KOPT-K1 (cell line): Measurements from ENCODE around the gene MYO3B.

Experiments used
- H3K27ac ChIP-seq: fragments of 200-600 bp; sonication (generic); 2 replicates; pipeline ENCODE4 v1.5.1; 2016; ENCODE audit warnings: antibody characterized with exemption, mild to moderate bottlenecking, low read depth, low read length; ENCODE audit not compliant: poor library complexity, severe bottlenecking
- H3K36me3 ChIP-seq: fragments of 200-600 bp; sonication (generic); 2 replicates; pipeline ENCODE4 v1.5.1; 2017; ENCODE audit warnings: antibody characterized with exemption, mild to moderate bottlenecking, low read length, moderate library complexity; ENCODE audit not compliant: insufficient read depth
- H3K9me3 ChIP-seq: fragments of 200-600 bp; sonication (generic); 2 replicates; pipeline ENCODE4 v1.5.1; 2017; ENCODE audit warnings: antibody characterized with exemption, low read length, mild to moderate bottlenecking; ENCODE audit not compliant: insufficient read depth, poor library complexity, severe bottlenecking

Gene MYO3B

DNA sequence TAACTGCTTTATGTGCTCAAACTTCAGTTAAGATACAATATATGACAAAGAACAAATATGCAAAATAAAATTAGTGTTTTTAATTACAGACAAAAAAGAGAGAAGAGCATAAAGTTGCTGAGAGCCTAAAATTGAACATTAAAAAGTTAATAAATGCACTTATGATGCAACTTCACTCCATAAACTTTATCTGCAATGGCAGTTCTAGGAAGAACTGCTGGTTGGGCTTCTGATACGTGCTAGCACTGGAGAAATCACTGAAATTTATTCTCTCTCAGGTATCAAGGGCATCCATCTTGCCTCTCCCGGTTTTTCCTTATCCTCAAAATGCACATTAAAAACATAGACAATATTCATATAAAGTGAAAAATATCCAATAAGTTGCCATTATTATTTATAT lies 35.7 kb downstream of the MYO3B start:
- no peaks in the 10 kb centered on the region for H3K9me3 ChIP-seq
- H3K27ac ChIP-seq = no peak overlapping the region
- no peaks in the 10 kb centered on the region for H3K36me3 ChIP-seq

DNA sequence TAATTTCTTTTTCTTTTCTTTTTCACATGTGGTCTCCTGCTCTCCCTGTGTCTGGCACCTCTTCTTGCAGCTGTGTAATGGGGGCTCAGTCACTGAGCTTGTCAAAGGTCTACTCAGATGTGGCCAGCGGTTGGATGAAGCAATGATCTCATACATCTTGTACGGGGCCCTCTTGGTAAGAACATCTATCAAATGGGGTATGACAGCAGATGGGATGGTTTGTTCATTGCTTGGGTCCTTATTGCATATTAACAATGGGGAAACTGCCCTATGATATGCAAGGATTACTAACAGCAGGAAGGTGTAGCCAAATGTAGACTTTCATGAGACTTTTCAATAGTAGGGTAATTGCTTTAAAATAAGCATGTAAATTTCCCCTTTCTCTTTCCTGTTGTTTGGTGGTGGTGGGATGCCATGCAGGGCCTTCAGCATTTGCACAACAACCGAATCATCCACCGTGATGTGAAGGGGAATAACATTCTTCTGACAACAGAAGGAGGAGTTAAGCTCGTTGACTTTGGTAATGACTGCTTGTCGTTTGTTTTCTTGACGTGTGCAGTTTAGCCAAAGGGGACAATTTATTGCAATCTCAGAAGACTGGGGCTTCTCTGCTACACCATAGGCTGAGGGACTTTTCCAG lies 36.5 kb downstream of the MYO3B start:
- Histone ChIP-seq H3K36me3 (no peaks in the 10 kb centered on the region), H3K27ac (no peak overlapping the region), H3K9me3 (no peaks in the 10 kb centered on the region)

DNA sequence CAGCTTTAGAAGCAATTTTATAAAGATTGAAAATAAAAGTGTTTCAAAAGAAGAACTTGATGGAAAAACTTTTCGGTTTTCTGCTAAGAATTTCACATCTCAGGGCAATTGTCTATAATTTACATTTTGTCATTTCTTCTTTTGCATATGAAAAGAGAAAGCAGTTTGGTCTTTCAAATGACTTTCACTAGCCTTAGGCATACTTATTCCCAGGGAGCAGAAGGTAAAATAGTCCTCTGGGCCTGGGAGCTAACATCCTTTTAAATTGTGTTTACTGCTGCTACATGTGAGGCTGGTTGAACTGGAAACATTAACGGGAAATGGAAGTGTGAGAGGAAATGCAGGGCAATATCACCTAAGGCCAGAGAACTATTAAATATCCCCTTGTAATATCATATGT lies 37.1 kb downstream of the MYO3B start:
- H3K27ac ChIP-seq = no peak overlapping the region
- no peaks in the 10 kb centered on the region for H3K9me3 ChIP-seq
- H3K36me3 ChIP-seq = no peaks in the 10 kb centered on the region

DNA sequence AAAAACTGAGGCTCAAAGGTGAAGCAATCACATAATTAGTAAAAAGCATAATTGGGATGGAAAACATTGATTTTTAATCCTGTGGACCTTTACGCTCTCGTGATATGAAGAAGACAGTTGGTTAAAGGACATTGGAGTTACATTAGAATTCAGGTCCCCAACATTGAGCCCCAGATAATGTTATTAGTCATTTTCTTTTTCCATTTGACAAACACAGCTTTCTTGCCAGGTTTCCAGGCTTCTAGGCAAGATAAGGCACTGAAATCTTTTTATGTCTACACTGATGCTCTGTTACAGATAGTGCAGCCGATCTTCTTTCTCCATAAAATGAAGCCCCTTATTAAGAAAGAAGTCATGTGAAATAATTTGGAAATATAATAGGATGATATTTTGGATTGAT lies 38.5 kb downstream of the MYO3B start:
- Histone ChIP-seq H3K9me3 (no peaks in the 10 kb centered on the region), H3K27ac (no peak overlapping the region), H3K36me3 (no peaks in the 10 kb centered on the region)

DNA sequence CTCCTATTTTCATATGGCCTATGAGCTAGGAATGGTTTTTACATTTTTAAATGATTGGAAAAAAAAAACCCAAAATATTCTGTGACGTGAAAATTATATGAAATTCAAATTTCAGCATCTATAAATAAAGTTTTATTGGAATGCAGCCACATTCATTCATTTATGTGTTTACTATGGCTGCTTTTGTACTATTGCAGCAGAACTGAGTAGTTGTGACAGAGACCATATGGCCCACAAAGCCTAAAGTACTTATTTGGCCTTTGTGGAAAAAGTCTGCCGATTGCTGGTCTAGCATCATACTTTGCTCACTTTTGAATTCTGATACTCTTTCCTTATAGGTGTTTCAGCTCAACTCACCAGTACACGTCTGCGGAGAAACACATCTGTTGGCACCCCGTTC lies 39.0 kb downstream of the MYO3B start:
- H3K36me3 ChIP-seq = no peaks in the 10 kb centered on the region
- no peaks in the 10 kb centered on the region for H3K9me3 ChIP-seq
- H3K27ac ChIP-seq = no peak overlapping the region

DNA sequence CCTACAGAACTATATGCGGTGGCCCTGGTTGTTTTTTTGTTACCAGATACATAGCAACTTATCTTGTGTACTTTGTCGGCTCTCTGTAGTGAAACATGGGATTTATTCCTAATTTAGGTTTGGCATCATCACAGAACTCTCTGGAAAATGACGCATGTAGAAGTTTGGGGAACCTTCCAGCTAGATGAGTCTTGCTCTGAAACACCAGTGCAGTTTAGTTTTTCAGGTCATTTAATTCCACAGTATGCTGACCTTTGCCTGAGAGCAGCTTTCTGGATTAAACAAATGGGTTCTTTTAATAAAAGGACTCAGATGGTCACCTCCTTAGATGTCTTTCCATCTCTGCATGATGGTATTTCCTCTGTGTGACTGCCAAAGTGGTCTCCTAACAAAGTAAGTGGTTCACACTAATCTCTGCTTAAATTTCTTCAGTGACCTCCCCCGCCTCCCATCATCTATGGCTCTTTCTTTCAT lies 39.9 kb downstream of the MYO3B start:
- H3K9me3 ChIP-seq = no peaks in the 10 kb centered on the region
- H3K27ac ChIP-seq = no peak overlapping the region
- no peaks in the 10 kb centered on the region for H3K36me3 ChIP-seq

DNA sequence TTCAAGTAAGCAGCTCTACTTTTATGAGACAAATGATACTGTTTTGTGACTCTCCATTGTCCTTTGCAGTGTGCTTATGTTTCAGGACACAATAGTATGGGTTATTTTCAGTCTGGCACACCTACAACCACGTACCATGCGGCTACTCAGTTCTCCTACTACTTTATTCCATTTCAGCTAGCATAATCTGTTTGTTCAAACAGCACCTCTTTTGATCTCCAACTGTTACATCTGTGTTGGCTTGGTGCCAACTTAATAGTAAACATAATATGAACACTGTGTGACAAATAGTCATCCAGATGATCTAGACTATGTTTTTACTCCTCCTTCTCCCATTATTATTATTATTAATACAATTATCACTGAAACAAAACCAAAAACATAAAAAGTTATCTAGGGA lies 40.5 kb downstream of the MYO3B start:
- Histone ChIP-seq H3K27ac (no peak overlapping the region), H3K36me3 (no peaks in the 10 kb centered on the region), H3K9me3 (no peaks in the 10 kb centered on the region)

DNA sequence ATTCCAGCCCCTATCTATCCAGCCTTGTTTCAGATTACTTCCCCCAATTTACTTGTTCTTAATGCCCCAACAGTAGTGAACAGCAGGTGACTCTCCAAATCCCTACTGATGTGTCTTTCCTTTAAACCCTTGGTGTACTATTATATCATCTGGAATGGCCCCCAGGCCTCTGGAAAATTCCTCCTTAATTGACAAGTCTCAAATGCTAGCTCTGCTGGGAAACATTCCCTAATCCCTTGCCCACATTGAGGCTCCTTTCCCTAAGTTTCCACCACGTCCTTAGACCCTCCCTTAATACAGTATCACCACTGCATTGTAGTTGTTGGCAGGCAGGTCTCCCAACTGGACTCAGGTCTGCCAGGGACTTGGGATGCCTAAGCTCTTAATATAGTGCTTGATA lies 41.0 kb downstream of the MYO3B start:
- Histone ChIP-seq H3K9me3 (no peaks in the 10 kb centered on the region), H3K27ac (no peak overlapping the region), H3K36me3 (no peaks in the 10 kb centered on the region)

DNA sequence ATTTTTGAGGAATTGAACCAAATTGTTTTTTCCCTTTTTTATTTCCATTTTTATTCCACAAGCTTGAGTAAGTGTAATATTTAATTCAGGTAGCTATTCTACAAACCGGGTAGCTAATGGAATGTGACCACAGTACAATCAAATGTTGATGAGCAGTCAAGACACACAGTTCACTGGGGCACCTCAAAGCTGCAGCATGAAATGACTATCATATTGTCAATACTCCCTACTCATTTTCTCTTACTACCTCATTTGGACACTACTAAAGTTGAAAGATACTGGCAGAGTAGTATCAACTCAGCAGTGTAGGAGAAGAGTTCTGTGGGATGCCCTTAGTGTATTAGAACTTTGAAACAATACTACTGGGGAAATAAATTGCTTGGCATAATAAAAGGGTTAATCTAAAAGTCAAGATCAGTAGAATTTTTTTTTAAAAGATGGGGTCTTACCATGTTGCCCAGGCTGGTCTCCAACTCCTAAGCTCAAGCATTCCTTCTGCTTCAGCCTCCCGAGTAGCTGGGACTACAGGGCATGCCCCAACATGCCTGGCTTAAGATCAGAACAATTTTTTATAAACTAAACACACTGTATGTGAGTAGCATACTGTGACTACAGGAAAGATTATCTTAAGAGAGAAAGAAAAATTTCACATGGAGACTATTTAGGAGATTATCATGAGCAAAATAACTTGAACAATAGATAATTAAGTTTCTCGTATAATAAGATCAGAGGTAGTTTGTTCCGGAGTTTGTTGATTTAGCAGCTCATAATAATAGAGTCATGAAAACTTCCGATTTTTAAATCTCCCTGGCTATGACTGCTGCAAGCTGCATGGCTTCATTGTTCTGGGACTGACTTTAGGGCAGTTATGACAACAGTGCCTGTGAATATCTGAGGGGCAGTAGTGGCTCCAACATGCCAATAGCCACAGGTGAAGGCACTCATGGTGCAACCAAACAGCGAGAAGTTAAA lies 43.7 kb downstream of the MYO3B start:
- no peaks in the 10 kb centered on the region for H3K36me3 ChIP-seq
- H3K9me3 ChIP-seq = no peaks in the 10 kb centered on the region
- no peak overlapping the region for H3K27ac ChIP-seq

DNA sequence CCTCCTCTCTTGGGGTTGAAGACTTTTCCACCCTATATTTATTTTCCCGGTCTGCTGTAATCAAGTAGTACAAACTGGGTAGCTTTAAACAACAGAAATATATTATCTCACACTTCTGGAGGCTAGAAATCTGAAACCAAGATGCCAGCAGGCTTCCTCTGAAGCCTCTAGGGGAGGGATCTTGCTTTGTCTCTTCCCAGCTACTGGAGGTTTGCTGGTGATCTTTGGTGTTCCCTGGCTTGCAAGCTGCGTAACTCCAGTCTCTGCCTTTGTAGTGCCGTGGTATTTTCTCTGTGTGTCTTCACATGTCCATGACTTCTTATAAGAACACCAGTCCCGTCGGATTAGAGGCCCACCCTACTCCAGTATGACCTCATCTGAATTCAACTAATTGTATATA lies 44.4 kb downstream of the MYO3B start:
- H3K36me3 ChIP-seq = no peaks in the 10 kb centered on the region
- no peaks in the 10 kb centered on the region for H3K9me3 ChIP-seq
- no peak overlapping the region for H3K27ac ChIP-seq

DNA sequence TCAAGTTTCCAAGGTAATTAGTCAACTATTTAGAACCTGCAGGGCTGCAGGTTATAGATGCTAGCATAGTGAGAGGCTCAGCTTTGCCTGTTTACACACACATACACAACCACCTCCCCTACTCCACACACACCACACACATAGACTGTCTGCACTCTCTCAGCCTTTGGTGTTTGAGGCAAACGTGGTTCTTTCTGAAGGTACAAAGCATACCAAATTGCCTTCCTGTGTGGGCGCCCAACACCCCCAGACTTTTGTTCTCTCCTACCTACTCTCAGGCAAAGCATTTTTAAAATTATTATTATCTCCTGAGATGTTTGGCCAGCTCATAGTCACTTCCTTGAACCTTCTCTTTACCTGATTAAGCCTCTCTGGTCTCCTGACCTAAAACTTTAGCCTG lies 44.9 kb downstream of the MYO3B start:
- Histone ChIP-seq H3K27ac (no peak overlapping the region), H3K36me3 (no peaks in the 10 kb centered on the region), H3K9me3 (no peaks in the 10 kb centered on the region)

DNA sequence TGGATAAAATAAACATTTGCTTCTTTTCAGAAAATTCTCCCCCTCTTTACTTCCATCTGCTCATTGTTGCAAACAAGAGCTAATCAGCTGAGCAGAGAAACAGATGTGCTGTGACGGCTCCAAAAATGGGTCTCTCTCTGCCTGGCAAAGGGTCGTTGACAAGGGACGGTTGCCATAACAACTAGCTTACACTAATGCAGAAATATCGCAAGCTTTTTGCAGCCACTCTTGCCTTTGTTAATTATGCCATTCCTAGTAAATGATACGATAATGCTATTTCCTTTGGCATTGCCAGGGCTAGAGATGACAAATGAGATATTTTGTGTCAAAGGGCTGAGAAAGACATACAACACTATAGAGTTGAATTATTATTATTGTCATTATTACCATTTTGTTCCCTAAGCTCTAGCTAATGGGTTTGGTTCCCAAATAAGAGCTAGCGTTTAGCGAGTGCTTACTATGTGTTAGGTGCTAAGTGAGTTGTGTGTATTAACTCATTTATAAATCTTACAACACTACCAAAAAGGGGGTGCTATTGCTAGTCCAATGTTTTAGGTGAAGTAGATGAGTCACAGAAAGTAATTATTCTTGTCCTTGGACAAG lies 46.8 kb downstream of the MYO3B start:
- Histone ChIP-seq H3K36me3 (no peaks in the 10 kb centered on the region), H3K9me3 (no peaks in the 10 kb centered on the region), H3K27ac (no peak overlapping the region)

DNA sequence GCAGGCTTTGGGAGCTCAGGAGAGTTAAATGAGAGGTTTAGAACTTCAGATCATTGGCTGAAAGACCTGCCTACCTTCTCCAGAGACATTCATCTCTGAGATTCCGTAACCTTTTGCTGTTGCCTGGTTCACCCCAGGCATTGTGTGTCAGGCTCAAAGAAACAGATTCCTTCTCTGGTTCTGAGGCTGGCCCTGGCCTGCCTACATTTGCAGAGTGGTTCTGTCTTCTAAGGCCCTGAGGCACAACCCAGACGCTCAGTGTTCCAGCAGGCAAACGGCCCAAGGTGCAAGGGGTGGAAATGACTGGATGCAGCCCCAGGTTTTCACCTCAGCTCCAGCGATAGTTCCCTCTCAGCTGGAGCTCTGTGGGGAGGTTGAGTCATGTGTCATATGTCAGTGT lies 48.3 kb downstream of the MYO3B start:
- Histone ChIP-seq H3K9me3 (no peaks in the 10 kb centered on the region), H3K27ac (no peak overlapping the region), H3K36me3 (no peaks in the 10 kb centered on the region)

DNA sequence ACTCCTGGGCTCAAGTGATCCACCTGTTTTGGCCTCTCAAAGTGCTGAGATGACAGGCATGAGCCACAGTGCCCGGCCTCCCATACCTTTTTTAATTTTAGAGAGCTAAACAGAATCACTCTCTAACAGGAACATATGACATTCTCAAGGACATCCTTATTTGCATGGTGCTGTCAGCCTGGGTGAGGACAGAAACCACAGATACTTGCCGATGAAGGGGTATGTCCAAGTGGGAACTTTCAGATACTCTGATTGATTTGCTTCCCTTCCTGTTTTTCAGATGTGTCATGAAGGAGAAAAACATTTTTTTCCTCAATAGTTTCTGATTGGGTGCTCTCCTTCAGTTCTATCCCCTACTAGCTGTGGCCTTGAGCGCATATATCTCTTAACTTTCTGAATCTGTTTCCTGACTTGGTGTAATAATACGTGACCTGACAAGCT lies 49.6 kb downstream of the MYO3B start:
- H3K27ac ChIP-seq = no peak overlapping the region
- H3K9me3 ChIP-seq = no peaks in the 10 kb centered on the region
- H3K36me3 ChIP-seq = no peaks in the 10 kb centered on the region

DNA sequence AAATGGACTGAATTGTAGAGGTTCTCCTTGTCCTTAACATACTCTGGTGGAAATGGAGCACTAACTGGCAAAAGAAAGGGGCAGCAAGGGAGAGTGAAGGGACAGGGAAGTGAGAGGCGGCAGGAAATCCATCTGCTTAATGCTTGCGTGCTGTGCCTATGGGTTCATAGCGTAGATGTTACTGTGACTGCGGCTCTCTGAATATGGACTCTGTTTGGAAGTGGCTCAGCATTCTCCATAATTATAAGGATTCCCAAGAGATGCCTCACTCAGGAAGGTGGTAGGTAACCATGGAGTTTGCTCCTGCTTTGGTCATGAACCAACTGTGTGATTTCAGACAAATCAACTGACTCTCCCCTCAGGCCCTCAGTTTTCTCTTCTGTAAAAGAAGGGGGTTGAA lies 50.0 kb downstream of the MYO3B start:
- no peak overlapping the region for H3K27ac ChIP-seq
- no peaks in the 10 kb centered on the region for H3K36me3 ChIP-seq
- no peaks in the 10 kb centered on the region for H3K9me3 ChIP-seq
